Osteoblast (primary cell): Measurements from ENCODE around the gene GPBP1L1. TPM values are rescaled to one million over a fixed set of nuclear protein-coding genes. Genes with fewer than 3 reads are reported as not detected.

Source experiments
- DNase-seq: peaks from one replicate; pipeline ENCODE4 v3.0.0; 2011; ENCODE audit warnings: low spot score, mixed read lengths; ENCODE audit not compliant: insufficient read length; ENCODE audit errors: missing footprints
- H2AFZ ChIP-seq: 2 replicates; pipeline ENCODE4 v1.6.0; 2011; ENCODE audit warnings: mild to moderate bottlenecking, low read length
- H3K27ac ChIP-seq: 2 replicates; pipeline ENCODE4 v1.5.1; 2011; ENCODE audit warnings: mild to moderate bottlenecking, low read depth, low read length, moderate library complexity
- H3K27me3 ChIP-seq: 2 replicates; pipeline ENCODE4 v1.6.0; 2012; ENCODE audit warnings: mild to moderate bottlenecking, control low read depth, inconsistent platforms, low read length, moderate library complexity; ENCODE audit not compliant: insufficient read depth
- H3K36me3 ChIP-seq: 2 replicates; pipeline ENCODE4 v1.5.1; 2011; ENCODE audit warnings: mild to moderate bottlenecking, low read length, control low read depth, moderate library complexity; ENCODE audit not compliant: insufficient read depth
- H3K4me1 ChIP-seq: 2 replicates; pipeline ENCODE4 v1.5.1; 2011; ENCODE audit warnings: mild to moderate bottlenecking, low read length, control low read depth, moderate library complexity; ENCODE audit not compliant: insufficient read depth
- H3K4me2 ChIP-seq: 2 replicates; pipeline ENCODE4 v1.6.0; 2011; ENCODE audit warnings: mild to moderate bottlenecking, low read length; ENCODE audit not compliant: insufficient read depth
- H3K4me3 ChIP-seq: fragments of 200-600 bp; sonication (generic); 3 replicates; pipeline ENCODE4 v1.5.1; 2012; ENCODE audit warnings: mild to moderate bottlenecking, low read length, inconsistent platforms; ENCODE audit not compliant: insufficient read depth
- H3K79me2 ChIP-seq: 2 replicates; pipeline ENCODE4 v1.6.0; 2012; ENCODE audit warnings: mild to moderate bottlenecking, low read length, control low read depth, inconsistent platforms; ENCODE audit not compliant: insufficient read depth
- H3K9me3 ChIP-seq: 2 replicates; pipeline ENCODE4 v1.5.1; 2011; ENCODE audit warnings: low read depth, low read length, control low read depth
- H4K20me1 ChIP-seq: 2 replicates; pipeline ENCODE4 v1.6.0; 2012; ENCODE audit warnings: mild to moderate bottlenecking, low read length, control low read depth; ENCODE audit not compliant: insufficient read depth
- total RNA-seq: library from RNA; depleted of rRNA; stranded (reverse); fragments of >200 nt; gene quantifications from 2 replicates; pipeline ENCODE4 v1.2.3, GENCODE V29; 2012
- TF ChIP-seq, protein P1 (sequence below): IDR thresholded peaks from 2 replicates; pipeline ENCODE4 v1.5.1; 2011; ENCODE audit warnings: mild to moderate bottlenecking, low read depth, low read length, moderate library complexity; ENCODE audit errors: extremely low read depth

GPBP1L1 gene
- total RNA-seq, 1 donor: 97.4 TPM

DNA sequence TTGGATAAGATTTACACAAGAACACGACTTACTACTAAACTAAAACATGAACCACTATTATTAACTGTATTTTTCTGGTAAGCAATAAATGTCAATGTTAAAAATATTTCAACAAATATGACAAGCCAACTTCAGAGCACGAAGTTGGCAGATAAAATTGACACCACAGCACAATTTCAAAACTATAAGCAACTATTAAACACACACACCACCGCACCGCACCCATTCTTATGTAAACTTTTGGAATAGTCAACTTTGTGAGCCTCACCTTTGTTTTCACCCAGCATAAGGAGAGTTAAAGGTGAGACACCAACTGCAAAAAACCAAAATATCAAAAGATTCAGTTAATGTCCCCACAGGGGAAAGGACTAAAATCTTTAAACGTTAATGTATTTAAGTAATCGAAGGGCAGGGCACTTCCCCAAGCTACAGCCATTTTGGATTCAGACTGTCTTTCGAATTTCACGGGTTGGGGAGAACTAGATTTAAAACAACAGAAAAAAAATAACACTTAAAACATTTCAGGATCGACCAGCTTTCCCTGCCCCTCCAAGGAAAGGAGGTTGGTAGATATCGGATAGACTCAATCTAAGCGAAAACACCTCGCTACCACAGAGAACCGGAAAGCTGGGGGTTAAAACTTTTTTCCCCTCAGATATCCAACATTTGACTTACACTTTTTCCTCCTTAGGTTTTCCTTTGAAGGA lies 872 bp downstream of the GPBP1L1 start:
- peak overlapping the region; percentile 99 for H3K4me3 ChIP-seq
- H3K36me3 ChIP-seq: no peaks in the 10 kb centered on the region
- peaks cover 47% of the 10 kb centered on the region for H4K20me1 ChIP-seq
- peak overlapping the region; percentile 75 for H3K4me2 ChIP-seq
- H3K9me3 ChIP-seq: no peaks in the 10 kb centered on the region
- H3K27me3 ChIP-seq: no peaks in the 10 kb centered on the region
- peaks cover 84% of the 10 kb centered on the region for H3K79me2 ChIP-seq
- peak overlapping the region; percentile 95 for H2AFZ ChIP-seq
- peak; percentile 70 for DNase-seq
- TF ChIP-seq, protein P1, sequence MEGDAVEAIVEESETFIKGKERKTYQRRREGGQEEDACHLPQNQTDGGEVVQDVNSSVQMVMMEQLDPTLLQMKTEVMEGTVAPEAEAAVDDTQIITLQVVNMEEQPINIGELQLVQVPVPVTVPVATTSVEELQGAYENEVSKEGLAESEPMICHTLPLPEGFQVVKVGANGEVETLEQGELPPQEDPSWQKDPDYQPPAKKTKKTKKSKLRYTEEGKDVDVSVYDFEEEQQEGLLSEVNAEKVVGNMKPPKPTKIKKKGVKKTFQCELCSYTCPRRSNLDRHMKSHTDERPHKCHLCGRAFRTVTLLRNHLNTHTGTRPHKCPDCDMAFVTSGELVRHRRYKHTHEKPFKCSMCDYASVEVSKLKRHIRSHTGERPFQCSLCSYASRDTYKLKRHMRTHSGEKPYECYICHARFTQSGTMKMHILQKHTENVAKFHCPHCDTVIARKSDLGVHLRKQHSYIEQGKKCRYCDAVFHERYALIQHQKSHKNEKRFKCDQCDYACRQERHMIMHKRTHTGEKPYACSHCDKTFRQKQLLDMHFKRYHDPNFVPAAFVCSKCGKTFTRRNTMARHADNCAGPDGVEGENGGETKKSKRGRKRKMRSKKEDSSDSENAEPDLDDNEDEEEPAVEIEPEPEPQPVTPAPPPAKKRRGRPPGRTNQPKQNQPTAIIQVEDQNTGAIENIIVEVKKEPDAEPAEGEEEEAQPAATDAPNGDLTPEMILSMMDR: no peak
- peaks cover 28% of the 10 kb centered on the region for H3K4me1 ChIP-seq
- peak overlapping the region; percentile 95 for H3K27ac ChIP-seq

DNA sequence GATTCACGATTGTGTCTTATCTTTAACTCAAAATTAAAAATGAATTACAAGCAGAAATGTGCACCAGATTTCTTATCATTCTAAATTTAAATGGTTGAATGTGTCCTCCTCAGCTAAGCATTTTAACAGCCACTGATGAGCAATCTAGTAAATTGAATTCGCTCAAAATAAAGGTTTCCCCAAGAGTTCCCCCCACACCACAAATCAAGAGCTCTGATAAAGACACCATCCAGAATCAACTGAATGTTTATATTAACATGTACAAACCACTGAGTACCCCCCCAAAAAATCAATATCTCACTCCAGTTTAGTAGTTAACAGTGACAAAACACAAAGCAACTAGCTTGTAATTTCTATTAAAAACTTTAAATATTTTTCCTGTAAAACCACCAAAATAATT lies 1.9 kb downstream of the GPBP1L1 start:
- peaks cover 34% of the 10 kb centered on the region for H3K4me1 ChIP-seq
- H3K79me2 ChIP-seq: peaks cover 84% of the 10 kb centered on the region
- H3K27me3 ChIP-seq: no peaks in the 10 kb centered on the region
- no peaks in the 10 kb centered on the region for H3K9me3 ChIP-seq
- H3K27ac ChIP-seq: peak overlapping the region; percentile 0
- no peak overlapping the region for H2AFZ ChIP-seq
- DNase-seq: no peak
- H4K20me1 ChIP-seq: peaks cover 49% of the 10 kb centered on the region
- no peaks in the 10 kb centered on the region for H3K36me3 ChIP-seq
- TF ChIP-seq, protein P1: no peak
- H3K4me2 ChIP-seq: peak overlapping the region; percentile 75
- H3K4me3 ChIP-seq: peak overlapping the region; percentile 99

DNA sequence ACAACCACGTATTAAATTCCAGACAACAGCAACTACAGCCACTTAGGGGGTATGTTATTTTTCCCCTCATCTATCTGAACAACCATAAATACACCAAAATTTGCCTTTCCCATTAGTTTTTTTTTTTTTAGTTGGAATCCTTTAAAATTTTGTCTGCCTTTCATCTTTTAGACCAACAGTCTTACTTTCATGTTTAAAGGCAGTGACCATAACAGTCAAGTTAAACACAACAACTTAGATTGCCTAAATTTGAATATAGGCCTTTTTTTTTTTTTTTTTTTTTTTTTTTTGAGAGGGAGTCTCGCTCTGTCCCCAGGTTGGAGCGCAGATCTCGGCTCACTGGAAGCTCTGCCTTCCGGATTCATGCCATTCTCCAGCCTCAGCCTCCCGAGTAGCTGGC lies 3.4 kb downstream of the GPBP1L1 start:
- Histone ChIP-seq H3K27ac (no peak overlapping the region), H2AFZ (no peak overlapping the region), H3K4me3 (no peak overlapping the region), H3K9me3 (no peaks in the 10 kb centered on the region), H3K79me2 (peaks cover 84% of the 10 kb centered on the region), H3K4me2 (no peak overlapping the region), H3K36me3 (no peaks in the 10 kb centered on the region), H3K27me3 (no peaks in the 10 kb centered on the region), H4K20me1 (peaks cover 63% of the 10 kb centered on the region), H3K4me1 (peaks cover 40% of the 10 kb centered on the region)
- DNase-seq: no peak
- TF ChIP-seq, protein P1: no peak

DNA sequence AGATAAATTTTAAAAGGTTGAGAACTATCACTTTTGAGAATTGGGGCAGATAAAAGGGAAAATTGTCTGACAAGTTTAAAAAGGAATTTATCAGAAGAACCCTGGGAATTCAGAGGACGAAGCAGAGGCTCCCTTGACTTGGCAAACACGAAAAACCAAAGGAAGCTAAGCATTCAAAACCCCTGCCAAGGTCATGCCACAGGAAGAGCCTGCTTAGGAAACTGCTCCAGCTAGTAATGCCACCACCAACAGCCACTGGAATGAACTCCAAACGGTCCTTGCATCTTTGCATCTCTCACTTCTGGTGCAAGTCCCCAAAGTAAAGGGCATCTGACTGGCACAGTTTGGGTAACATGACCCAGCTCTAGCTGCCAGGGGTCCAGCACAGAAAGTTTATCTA lies 7.2 kb downstream of the GPBP1L1 start:
- Histone ChIP-seq H2AFZ (no peak overlapping the region), H3K36me3 (no peaks in the 10 kb centered on the region), H3K79me2 (peaks cover 96% of the 10 kb centered on the region), H4K20me1 (peaks cover 72% of the 10 kb centered on the region), H3K9me3 (no peaks in the 10 kb centered on the region), H3K27me3 (no peaks in the 10 kb centered on the region), H3K4me1 (peaks cover 31% of the 10 kb centered on the region), H3K4me3 (no peak overlapping the region), H3K4me2 (peak overlapping the region; percentile 61), H3K27ac (no peak overlapping the region)
- TF ChIP-seq, protein P1: no peak
- DNase-seq: peak; percentile 67
